Testis (tissue), 2 donors: ENCODE data around the gene CDC37.

Experiments used
- CTCF ChIP-seq, 3 experiments: fragments of 450-650 bp in 2 of 3; fragments of 200-600 bp in 1 of 3; sonication (generic) in 1 of 3; IDR thresholded peaks; one replicate each; pipeline ENCODE4 v1.5.1; 2016 to 2019; ENCODE audit warnings: antibody characterized with exemption in 3 of 3, mild to moderate bottlenecking in 2 of 3, moderate library complexity in 1 of 3
- POLR2A ChIP-seq: fragments of 450-650 bp; IDR thresholded peaks from one replicate; pipeline ENCODE4 v1.6.1; 2017; ENCODE audit warnings: antibody characterized with exemption, mild to moderate bottlenecking, moderate library complexity

GRCh38 chr19:10450191-10450852 lies 47.0 kb upstream of the CDC37 start:
- TF ChIP-seq CTCF (IDR thresholded peaks at IDR 0.05), result no peak
- no peak for TF ChIP-seq POLR2A
